SIG-M5 treated with dmso at 0.1 percent for 504 hours (cell line): ENCODE data around the gene BRICD5.
A peak's percentile ranks its signal among the peaks of the same experiment; 100 is the strongest.
"Not testable (repeated sequence)": the region's sequence is repeated elsewhere in the genome, so short reads cannot be mapped to it uniquely, and the experiment has no call there.

ENCODE experiments used
- DNase-seq: peaks from one replicate; lab custom pipeline; 2025; ENCODE audit not compliant: unreplicated experiment; lab: John Stamatoyannopoulos, UW

Gene BRICD5

GRCh38 chr16:2223221-2223941 lies 12.7 kb upstream of the BRICD5 start, which contains the start of gene E4F1:
TSS of gene E4F1 (plus strand) at chr16:2223591. CDS start at chr16:2223614, 23 bp downstream.
- peak; percentile 99 for DNase-seq

DNA sequence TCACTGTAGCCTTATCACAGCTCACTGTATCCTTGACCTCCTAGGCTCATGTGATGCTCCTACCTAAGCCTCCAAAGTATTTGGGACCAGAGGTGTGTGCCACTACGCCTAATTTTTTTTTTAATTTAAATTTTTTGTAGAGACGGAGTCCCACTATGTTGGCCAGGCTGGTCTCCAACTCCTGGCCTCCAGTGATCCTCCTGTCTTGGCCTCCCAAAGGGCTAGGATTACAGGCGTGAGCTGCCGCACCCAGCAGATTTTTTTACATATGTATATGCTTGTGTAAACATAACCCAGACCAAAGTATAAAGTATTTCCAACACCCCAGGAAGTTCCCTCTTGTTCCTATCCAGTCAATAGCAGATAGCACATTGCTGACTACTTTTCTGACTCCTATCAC lies 5.7 kb upstream of the BRICD5 start:
- DNase-seq: no peak

DNA sequence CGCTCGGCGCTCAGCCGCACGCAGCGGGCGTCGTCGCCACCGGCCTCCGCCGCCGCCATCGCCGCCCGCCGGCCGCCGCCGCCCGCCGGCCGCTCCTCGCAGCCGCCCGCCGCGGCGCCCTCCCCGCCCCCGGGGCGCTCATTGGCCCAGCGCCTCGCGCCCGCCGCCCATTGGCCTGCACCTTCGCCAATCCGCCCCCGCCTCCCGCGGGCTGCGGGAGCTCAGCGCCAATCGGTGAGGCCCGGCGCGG lies 4.0 kb upstream of the BRICD5 start, which contains the start of gene PGP:
Gene PGP (minus strand): TSS at position 122 of the 250 bp plus-strand sequence. CDS start 63 bp downstream, at position 59.
- no peak for DNase-seq

GRCh38 chr16:2213817-2214718 lies 3.4 kb upstream of the BRICD5 start:
- DNase-seq: no peak

- DNase-seq: peak; percentile 68
Measured at GRCh38 chr16:2212362-2213324, 2.0 kb upstream of the BRICD5 start.

DNA sequence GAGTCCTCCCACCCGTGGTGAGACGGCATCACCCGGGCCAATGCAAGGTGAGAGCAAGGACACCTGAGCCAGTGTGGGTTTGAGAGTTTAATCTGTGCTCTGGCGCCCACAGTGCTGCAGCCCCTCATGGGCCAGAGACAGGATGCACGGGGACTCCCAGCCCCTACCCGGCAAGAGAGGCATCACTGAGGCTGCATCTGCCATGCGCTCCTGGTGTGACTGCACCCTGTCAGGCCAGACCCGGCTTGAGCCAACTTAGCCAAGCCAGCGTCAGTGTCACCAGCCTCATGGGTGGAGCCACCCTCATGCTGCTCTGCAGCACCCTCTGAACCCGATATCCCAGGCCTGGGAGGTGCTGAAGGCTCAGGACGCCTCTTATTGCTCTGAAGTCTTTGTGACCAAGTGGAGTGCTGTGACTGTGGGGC lies 1.3 kb upstream of the BRICD5 start:
- DNase-seq: no peak

DNA sequence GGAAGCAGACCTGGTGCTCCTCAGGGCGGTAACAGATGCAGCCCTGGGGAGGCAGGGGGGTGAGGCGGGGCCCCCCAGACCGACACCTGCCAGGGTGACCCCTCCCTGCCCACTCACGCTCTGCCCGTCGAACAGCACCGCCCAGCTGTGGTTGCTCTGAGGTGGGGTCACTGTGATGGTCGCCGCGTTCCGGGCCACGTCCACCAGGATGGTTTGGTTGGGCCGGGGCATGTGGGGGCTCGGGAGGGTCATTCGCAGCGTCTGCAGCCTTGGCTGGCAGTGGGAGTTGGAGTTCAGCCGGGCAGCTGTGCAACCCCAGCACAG lies 692 bp downstream of the BRICD5 start:
- no peak for DNase-seq

GRCh38 chr16:2209258-2210008 lies 1.2 kb downstream of the BRICD5 start:
- DNase-seq: no peak

- DNase-seq: no peak
Measured at GRCh38 chr16:2208772-2209171, 1.9 kb downstream of the BRICD5 start.

DNA sequence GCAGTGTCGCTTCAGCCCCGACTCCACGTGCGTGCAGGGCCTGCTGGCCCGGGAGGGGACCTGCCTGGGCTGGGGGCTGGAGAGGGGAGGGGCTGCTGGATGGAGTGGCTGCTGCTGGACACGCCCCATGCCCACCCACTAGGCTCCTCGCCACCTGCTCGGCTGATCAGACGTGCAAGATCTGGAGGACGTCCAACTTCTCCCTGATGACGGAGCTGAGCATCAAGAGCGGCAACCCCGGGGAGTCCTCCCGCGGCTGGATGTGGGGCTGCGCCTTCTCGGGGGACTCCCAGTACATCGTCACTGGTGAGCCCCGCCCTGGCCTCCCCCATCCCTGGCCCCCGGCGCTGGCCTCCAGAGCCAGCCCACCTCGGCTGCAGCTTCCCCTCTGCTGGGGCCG lies 2.4 kb downstream of the BRICD5 start:
- DNase-seq: no peak

DNA sequence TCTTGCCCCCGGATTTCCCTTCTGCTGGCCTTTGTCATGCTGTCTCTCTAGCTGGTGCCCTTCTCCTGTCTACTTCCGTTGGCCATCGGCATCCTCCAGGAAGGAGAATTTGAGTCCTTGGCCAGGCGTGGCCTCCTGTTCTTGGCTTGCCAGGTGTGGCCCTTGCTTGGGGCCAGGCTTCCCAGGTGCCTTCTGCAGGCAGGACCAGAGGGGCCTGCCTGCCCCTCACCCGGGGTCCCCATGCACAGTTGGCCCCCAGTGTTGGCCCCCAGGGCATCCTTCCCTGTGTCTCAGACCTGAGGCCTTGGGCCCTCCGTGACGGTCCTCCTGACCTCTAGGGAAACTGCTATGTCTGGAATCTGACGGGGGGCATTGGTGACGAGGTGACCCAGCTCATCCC lies 2.8 kb downstream of the BRICD5 start:
- no peak for DNase-seq

GRCh38 chr16:2206780-2207433 lies 3.8 kb downstream of the BRICD5 start:
- peak; percentile 65 for DNase-seq

DNA sequence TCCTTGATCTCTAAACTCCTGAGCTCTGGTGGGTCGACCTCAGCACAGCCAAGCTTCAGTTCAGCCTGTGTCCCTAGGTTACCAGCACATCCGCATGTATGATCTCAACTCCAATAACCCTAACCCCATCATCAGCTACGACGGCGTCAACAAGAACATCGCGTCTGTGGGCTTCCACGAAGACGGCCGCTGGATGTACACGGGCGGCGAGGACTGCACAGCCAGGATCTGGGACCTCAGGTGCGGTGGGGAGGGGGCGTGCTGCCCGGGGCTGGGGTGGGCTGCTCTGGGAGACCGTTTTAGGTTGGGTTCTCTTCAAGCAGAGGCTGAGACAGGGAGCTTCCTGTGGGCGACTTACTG lies 4.3 kb downstream of the BRICD5 start:
- no peak for DNase-seq

- no peak for DNase-seq
Measured at GRCh38 chr16:2205967-2206313, 4.7 kb downstream of the BRICD5 start.

- DNase-seq: peak; percentile 72
Measured at GRCh38 chr16:2205104-2205966, 5.3 kb downstream of the BRICD5 start, which contains the start of gene MLST8. TSS of gene MLST8 (plus strand) at chr16:2205454. CDS start at chr16:2206086, 632 bp downstream.

GRCh38 chr16:2204416-2205103 lies 6.1 kb downstream of the BRICD5 start:
- DNase-seq: no peak

GRCh38 chr16:2203119-2203688 lies 7.5 kb downstream of the BRICD5 start:
- not testable (repeated sequence) for DNase-seq

DNA sequence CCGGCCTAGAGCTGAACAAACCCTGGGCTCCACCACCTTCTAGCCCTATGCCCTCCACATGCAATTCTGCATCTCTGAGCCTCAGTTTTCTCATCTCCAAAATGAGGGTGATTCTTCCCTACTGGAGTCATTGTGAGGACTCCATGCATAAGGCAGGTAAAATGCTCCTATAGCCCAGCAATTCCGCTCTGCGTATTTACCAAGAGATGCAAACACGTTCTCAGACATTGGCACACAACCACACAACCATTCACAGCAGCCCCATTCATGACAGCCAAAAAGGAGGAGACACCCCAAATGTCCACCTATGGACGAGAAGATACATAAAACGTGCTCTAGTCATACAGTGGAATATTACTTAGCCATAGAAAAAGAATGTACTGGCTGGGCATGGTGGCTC lies 10.3 kb downstream of the BRICD5 start:
- DNase-seq: no peak
